Measurements from ENCODE around the gene MBD1. TPM values are rescaled to one million over a fixed set of nuclear protein-coding genes. Genes with fewer than 3 reads are reported as not detected.
A peak's percentile ranks its signal among the peaks of the same experiment; 100 is the strongest.

MBD1 gene
- total and polyA plus RNA-seq, 2 experiments from 2014 or later = 53.1 to 54.2 TPM

DNA sequence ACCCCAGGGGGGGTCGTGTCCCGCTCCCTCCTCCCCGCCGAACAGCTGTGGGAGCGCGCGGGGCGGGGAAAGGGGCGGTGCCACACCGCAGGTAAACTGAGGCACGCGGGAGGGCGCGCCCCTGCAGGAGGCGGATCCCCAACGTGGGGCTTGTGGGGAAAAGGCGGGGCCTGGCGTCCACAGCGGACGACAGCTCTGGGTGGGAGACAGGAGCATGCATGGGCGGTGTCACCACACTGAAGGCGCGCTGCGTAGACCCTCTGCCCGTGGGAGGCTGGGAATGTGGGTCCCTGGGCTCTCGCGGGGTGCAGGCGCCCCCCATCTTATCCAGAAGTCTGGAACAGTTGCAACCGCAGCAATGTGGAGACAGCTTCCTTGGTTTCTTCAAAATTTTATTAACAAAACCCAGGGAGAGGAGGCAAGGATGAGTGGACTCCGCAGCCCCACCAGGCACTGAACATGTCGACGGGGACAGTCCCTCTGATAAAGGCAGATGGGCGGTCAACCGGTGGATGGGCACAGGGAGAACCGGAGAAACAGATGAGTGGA, 723 bp upstream of the MBD1 start:
- H3K4me1 ChIP-seq (ENCODE audit: insufficient read depth) = peaks cover 16% of the 10 kb centered on the region
- peak overlapping the region; percentile 93 for H3K27ac ChIP-seq
- peaks cover 40% of the 10 kb centered on the region for H3K79me2 ChIP-seq
- peaks cover 6% of the 10 kb centered on the region for H4K20me1 ChIP-seq (ENCODE audit: insufficient read depth, poor library complexity, severe bottlenecking)
- no peaks in the 10 kb centered on the region for H3K36me3 ChIP-seq (replicated peaks; ENCODE audit: insufficient read depth, low read depth)
- H3K9me3 ChIP-seq (ENCODE audit: low read depth) = no peaks in the 10 kb centered on the region
- H3K4me3 ChIP-seq = peak overlapping the region; percentile 45
- H3K4me2 ChIP-seq = peak overlapping the region; percentile 88
- WGBS (ENCODE audit: low lambda C conversion rate, missing lambda C conversion rate) = 42% methylated on average over 34 of the region's 35 CpGs
- peak overlapping the region; percentile 83 for H2AFZ ChIP-seq
- TF ChIP-seq, protein P1, sequence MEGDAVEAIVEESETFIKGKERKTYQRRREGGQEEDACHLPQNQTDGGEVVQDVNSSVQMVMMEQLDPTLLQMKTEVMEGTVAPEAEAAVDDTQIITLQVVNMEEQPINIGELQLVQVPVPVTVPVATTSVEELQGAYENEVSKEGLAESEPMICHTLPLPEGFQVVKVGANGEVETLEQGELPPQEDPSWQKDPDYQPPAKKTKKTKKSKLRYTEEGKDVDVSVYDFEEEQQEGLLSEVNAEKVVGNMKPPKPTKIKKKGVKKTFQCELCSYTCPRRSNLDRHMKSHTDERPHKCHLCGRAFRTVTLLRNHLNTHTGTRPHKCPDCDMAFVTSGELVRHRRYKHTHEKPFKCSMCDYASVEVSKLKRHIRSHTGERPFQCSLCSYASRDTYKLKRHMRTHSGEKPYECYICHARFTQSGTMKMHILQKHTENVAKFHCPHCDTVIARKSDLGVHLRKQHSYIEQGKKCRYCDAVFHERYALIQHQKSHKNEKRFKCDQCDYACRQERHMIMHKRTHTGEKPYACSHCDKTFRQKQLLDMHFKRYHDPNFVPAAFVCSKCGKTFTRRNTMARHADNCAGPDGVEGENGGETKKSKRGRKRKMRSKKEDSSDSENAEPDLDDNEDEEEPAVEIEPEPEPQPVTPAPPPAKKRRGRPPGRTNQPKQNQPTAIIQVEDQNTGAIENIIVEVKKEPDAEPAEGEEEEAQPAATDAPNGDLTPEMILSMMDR (IDR thresholded peaks at IDR 0.05; ENCODE audit: poor library complexity) = no peak
- TF ChIP-seq EZH2 (IDR thresholded peaks at IDR 0.05; ENCODE audit: borderline replicate concordance) = no peak
- no peak for TF ChIP-seq EZH2phosphoT487 (IDR thresholded peaks at IDR 0.05; ENCODE audit: low read depth, severe bottlenecking, unreplicated experiment)
- no peak for DNase-seq (ENCODE audit: low spot score)
- H3K27me3 ChIP-seq = no peaks in the 10 kb centered on the region
- no peaks in the 10 kb centered on the region for H3K9me2 ChIP-seq (replicated peaks; ENCODE audit: insufficient read depth)

DNA sequence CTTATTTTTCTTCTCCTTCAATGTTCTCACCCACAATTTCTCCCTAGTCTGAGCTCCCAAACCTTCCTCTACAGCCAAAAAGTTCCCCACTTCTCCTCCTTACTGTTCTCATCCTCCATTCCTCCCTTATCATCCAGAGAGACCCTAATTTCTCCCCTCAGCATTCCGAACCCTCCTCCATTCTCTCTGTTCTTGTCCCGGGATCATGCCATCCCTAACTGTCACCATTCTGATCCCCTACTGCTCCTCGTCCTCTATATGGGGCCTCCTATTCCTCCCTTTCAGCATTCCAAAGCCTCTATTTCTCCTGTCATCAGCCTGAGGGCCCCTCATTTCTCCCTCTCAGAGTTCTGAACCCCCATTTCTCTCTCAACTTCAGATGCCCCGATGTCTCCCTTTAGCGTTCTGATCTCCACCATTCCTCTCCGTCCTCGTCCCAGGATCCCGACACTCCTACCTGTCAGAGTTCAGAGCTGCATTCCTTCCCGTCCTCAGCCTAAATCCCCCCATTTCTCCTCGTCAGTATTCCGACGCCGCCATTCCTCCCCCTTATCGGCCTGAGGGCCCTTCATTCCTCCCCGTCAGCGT, 522 bp downstream of the MBD1 start:
- Histone ChIP-seq H2AFZ (peak overlapping the region; percentile 63), H3K4me3 (peak overlapping the region; percentile 91), H3K4me1 (ENCODE audit: insufficient read depth) (peaks cover 16% of the 10 kb centered on the region), H3K27ac (peak overlapping the region; percentile 93), H3K9me2 (replicated peaks; ENCODE audit: insufficient read depth) (no peaks in the 10 kb centered on the region), H3K9me3 (ENCODE audit: low read depth) (no peaks in the 10 kb centered on the region), H3K27me3 (no peaks in the 10 kb centered on the region), H4K20me1 (ENCODE audit: insufficient read depth, poor library complexity, severe bottlenecking) (peaks cover 6% of the 10 kb centered on the region), H3K4me2 (peak overlapping the region; percentile 88), H3K36me3 (replicated peaks; ENCODE audit: insufficient read depth, low read depth) (no peaks in the 10 kb centered on the region), H3K79me2 (peaks cover 29% of the 10 kb centered on the region)
- no peak for DNase-seq (ENCODE audit: low spot score)
- no peak for TF ChIP-seq EZH2 (IDR thresholded peaks at IDR 0.05; ENCODE audit: borderline replicate concordance)
- WGBS (ENCODE audit: low lambda C conversion rate, missing lambda C conversion rate) = 8% methylated on average over 13 of the region's 16 CpGs

DNA sequence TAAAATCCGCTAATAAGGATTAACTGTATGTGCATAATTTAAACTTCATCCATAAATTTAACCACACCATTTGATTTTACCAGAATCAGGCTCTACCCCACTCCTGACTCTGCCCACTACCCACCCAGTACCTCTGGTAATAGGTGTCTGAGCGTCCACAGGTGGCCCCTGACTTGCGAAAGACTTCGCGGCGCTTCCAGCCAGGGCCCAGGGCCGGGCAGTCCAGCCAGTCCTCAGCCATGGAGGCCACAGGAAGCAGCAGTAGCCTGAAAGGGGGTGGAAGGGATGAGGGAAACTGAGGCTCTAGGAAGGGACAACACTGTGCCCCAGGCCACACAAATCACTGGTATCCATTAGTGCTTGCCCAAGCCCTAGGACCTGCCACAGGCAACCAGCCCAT, 1.6 kb downstream of the MBD1 start:
- Histone ChIP-seq H3K4me3 (no peak overlapping the region), H3K9me2 (replicated peaks; ENCODE audit: insufficient read depth) (no peaks in the 10 kb centered on the region), H3K4me1 (ENCODE audit: insufficient read depth) (peaks cover 16% of the 10 kb centered on the region), H4K20me1 (ENCODE audit: insufficient read depth, poor library complexity, severe bottlenecking) (peaks cover 6% of the 10 kb centered on the region), H2AFZ (no peak overlapping the region), H3K9me3 (ENCODE audit: low read depth) (no peaks in the 10 kb centered on the region), H3K4me2 (peak overlapping the region; percentile 88), H3K36me3 (replicated peaks; ENCODE audit: insufficient read depth, low read depth) (no peaks in the 10 kb centered on the region), H3K27me3 (no peaks in the 10 kb centered on the region), H3K27ac (no peak overlapping the region), H3K79me2 (peaks cover 29% of the 10 kb centered on the region)
- DNase-seq (ENCODE audit: low spot score) = no peak
- TF ChIP-seq EZH2 (IDR thresholded peaks at IDR 0.05; ENCODE audit: borderline replicate concordance) (no peak), EZH2phosphoT487 (IDR thresholded peaks at IDR 0.05; ENCODE audit: low read depth, severe bottlenecking, unreplicated experiment) (no peak)
- TF ChIP-seq, protein P1 (IDR thresholded peaks at IDR 0.05; ENCODE audit: poor library complexity) = no peak
- WGBS (ENCODE audit: low lambda C conversion rate, missing lambda C conversion rate) = 95% methylated on average over 7 of the region's 7 CpGs

DNA sequence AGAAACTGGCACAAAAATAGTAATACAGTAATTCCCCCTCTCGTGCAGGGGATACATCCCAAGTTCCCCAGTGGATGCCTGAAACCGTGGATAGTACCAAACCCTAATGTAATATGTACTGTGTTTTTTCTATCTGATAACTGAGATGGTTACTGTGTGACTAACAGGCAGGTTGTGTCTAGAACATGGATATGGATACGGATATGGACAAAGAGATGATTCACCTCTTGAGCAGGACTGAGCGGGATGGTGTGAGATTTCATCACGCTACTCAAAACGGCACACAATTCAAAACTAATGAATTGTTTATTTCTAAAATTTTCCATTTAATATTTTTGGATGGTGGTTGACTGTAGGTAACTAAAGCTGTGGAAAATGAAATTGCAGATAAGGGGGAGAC, 3.4 kb downstream of the MBD1 start:
- Histone ChIP-seq H3K36me3 (replicated peaks; ENCODE audit: insufficient read depth, low read depth) (no peaks in the 10 kb centered on the region), H3K27me3 (no peaks in the 10 kb centered on the region), H3K79me2 (peaks cover 29% of the 10 kb centered on the region), H3K9me3 (ENCODE audit: low read depth) (no peaks in the 10 kb centered on the region), H3K27ac (no peak overlapping the region), H3K9me2 (replicated peaks; ENCODE audit: insufficient read depth) (no peaks in the 10 kb centered on the region), H4K20me1 (ENCODE audit: insufficient read depth, poor library complexity, severe bottlenecking) (peaks cover 6% of the 10 kb centered on the region), H3K4me3 (no peak overlapping the region), H2AFZ (no peak overlapping the region), H3K4me2 (no peak overlapping the region), H3K4me1 (ENCODE audit: insufficient read depth) (peaks cover 16% of the 10 kb centered on the region)
- 80% methylated on average over 6 of the region's 6 CpGs for WGBS (ENCODE audit: low lambda C conversion rate, missing lambda C conversion rate)
- TF ChIP-seq EZH2 (IDR thresholded peaks at IDR 0.05; ENCODE audit: borderline replicate concordance) (no peak), EZH2phosphoT487 (IDR thresholded peaks at IDR 0.05; ENCODE audit: low read depth, severe bottlenecking, unreplicated experiment) (no peak)
- TF ChIP-seq, protein P1 (IDR thresholded peaks at IDR 0.05; ENCODE audit: poor library complexity) = no peak
- no peak for DNase-seq (ENCODE audit: low spot score)
